ENCODE data around the gene OGDH.

OGDH gene

GRCh38 chr7:44757311-44757710 is 150.9 kb downstream of the OGDH start:
- TF ChIP-seq CTCF (IDR thresholded peaks at IDR 0.05) = no peak
- Histone ChIP-seq H3K4me3 (no peak overlapping the region), H3K27ac (no peak overlapping the region)
- DNase-seq (ENCODE audit: low spot score) = no peak

GRCh38 chr7:44757739-44758138 is 151.3 kb downstream of the OGDH start:
- no peak overlapping the region for H3K4me3 ChIP-seq
- no peak for DNase-seq (ENCODE audit: low spot score)
- H3K27ac ChIP-seq = no peak overlapping the region
- TF ChIP-seq CTCF (IDR thresholded peaks at IDR 0.05) = no peak

All from coronary artery (tissue), 2 donors.